Loucy (cell line): ENCODE measurements around the gene SPAG9.

Experiments used
- CTCF ChIP-seq: fragments of 200-600 bp; sonication (generic); conservative IDR thresholded peaks from 2 replicates; pipeline ENCODE4 v1.5.1; 2014; ENCODE audit warnings: mild to moderate bottlenecking, antibody characterized with exemption, low read length
- EZH2phosphoT487 ChIP-seq: fragments of 200-600 bp; IDR thresholded peaks from 2 replicates; pipeline ENCODE4 v1.6.1; 2018; ENCODE audit warnings: antibody characterized with exemption, mild to moderate bottlenecking, moderate library complexity, borderline replicate concordance

GRCh38 chr17:51029568-51030463 lies 90.9 kb downstream of the SPAG9 start:
- TF ChIP-seq CTCF (no peak), EZH2phosphoT487 (no peak)
